K562 (cell line): Measurements from ENCODE around the gene ASCC3. TPM values are rescaled to one million over a fixed set of nuclear protein-coding genes. Genes with fewer than 3 reads are reported as not detected.

Experiments
- C11orf30 ChIP-seq: fragments of 450-650 bp; IDR thresholded peaks from 2 replicates; pipeline ENCODE4 v1.6.1; 2016; ENCODE audit warnings: low read depth, mild to moderate bottlenecking
- CEBPG ChIP-seq, 3 experiments: fragments of 200-800 bp in 1 of 3; sonication (Bioruptor generic) in 1 of 3; sonication (generic) in 1 of 3; formaldehyde crosslinking in 1 of 3; IDR thresholded peaks in 2 of 3; conservative IDR thresholded peaks in 1 of 3; 2 replicates each; pipeline versions ENCODE4 v1.6.1 to v1.8.0; 2016 to 2022; ENCODE audit warnings: missing compliant biosample characterization in 2 of 3, missing genetic modification characterization in 2 of 3, mild to moderate bottlenecking in 1 of 3, missing genetic modification reagents in 1 of 3
- CREB1 ChIP-seq, 2 experiments: sonication (generic) in 1 of 2; formaldehyde crosslinking in 1 of 2; IDR thresholded peaks; 2 replicates each; pipeline versions ENCODE4 v1.6.1 to v1.8.0; 2012 to 2022; ENCODE audit warnings: inconsistent platforms in 1 of 2, mild to moderate bottlenecking in 1 of 2, missing genetic modification reagents in 1 of 2, moderate library complexity in 1 of 2
- DIDO1 ChIP-seq: fragments of 450-650 bp; IDR thresholded peaks from 2 replicates; pipeline ENCODE4 v1.6.1; 2016; ENCODE audit warnings: low read depth, missing biosample characterization, missing genetic modification characterization
- MCM7 ChIP-seq, 2 experiments: fragments of 450-650 bp; IDR thresholded peaks; 2 replicates each; pipeline ENCODE4 v1.6.1; 2016 to 2018
- MYNN ChIP-seq, 2 experiments: sonication (generic); formaldehyde crosslinking in 1 of 2; IDR thresholded peaks; 2 replicates each; pipeline versions ENCODE4 v1.5.0 to v1.6.1; 2016 to 2020; ENCODE audit warnings: antibody characterized with exemption in 1 of 2, missing genetic modification reagents in 1 of 2
- TAF7 ChIP-seq: fragments of 450-650 bp; IDR thresholded peaks from 2 replicates; pipeline ENCODE4 v1.6.1; 2016; ENCODE audit warnings: missing genetic modification characterization, missing compliant biosample characterization
- ZNF311 ChIP-seq: fragments of 250-450 bp; sonication (Bioruptor Pico); IDR thresholded peaks from 2 replicates; pipeline ENCODE4 v1.4.0; 2020; ENCODE audit warnings: mild to moderate bottlenecking, moderate library complexity
- ZNF316 ChIP-seq: fragments of 450-650 bp; IDR thresholded peaks from 2 replicates; pipeline ENCODE4 v1.6.1; 2016
- ZNF408 ChIP-seq: fragments of 250-450 bp; sonication (Bioruptor Pico); IDR thresholded peaks from 2 replicates; pipeline ENCODE4 v1.4.0; 2020; ENCODE audit warnings: low read depth, mild to moderate bottlenecking, moderate library complexity
- polyA plus RNA-seq, 8 experiments: library from polyadenylated mRNA; depleted of rRNA in 4 of 8; stranded (reverse) in 5 of 8; unstranded in 3 of 8; fragments of >200 nt; fragmentation: Nextera tagmentation in 2 of 8; fragmentation: Illumina TruSeq in 1 of 8; extraction: Ambion mirVana in 2 of 8; extraction: Trizol in 1 of 8; gene quantifications; 2 replicates each; pipeline versions ENCODE4 v1.2.1 to v1.2.3, GENCODE V29; 2011 to 2014; ENCODE audit warnings: inconsistent platforms in 1 of 8, missing spikeins in 1 of 8
- total RNA-seq, 7 experiments: library from RNA; depleted of rRNA in 6 of 7; stranded (reverse); fragments of >200 nt in 6 of 7; fragmentation: Illumina TruSeq in 2 of 7; extraction: Trizol in 2 of 7; gene quantifications; 2 replicates each; pipeline versions ENCODE4 v1.2.1 to v1.2.3, GENCODE V29; 2011 to 2021; ENCODE audit warnings: low replicate concordance in 1 of 7
- TF ChIP-seq, protein P1 (sequence below), 2 experiments: fragments of 450-650 bp; conservative IDR thresholded peaks; 2 replicates each; pipeline ENCODE4 v1.6.1; 2017; ENCODE audit warnings: mild to moderate bottlenecking in 2 of 2, moderate library complexity in 2 of 2
- TF ChIP-seq, protein P2 (sequence below): fragments of 450-650 bp; IDR thresholded peaks from 2 replicates; pipeline ENCODE4 v1.6.1; 2016; ENCODE audit warnings: mild to moderate bottlenecking
- TF ChIP-seq, protein P3 (sequence below): fragments of 450-650 bp; IDR thresholded peaks from 2 replicates; pipeline ENCODE4 v1.6.1; 2017; ENCODE audit warnings: antibody characterized with exemption

ASCC3 gene
- total and polyA plus RNA-seq, 9 of the 15 experiments (the other 6 are each of a cell fraction or from before 2014, with no cell fraction given), result 16.1 to 56.1 (median 33.9) TPM

DNA sequence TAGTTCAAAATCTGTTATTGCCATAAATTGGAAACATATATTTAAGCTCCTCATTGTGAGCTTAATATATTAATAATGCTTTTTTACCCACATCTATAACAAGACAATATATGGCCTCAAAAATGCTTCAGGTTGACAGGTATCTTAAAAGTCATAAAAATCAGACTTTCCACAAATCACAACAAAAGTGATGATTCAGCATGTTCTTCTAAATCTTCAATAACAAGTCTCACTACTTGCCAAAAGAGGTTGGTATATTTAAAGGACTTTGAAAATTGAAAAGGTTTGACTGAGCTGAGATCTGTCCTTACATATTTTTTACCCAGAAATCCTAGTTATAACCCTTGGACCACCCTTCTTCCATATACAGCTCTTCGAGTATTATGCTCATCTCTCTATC is 41.7 kb downstream of the ASCC3 start (continued):
- no peak for TF ChIP-seq MYNN (IDR thresholded peaks at IDR 0.05)
- TF ChIP-seq MYNN (CRISPR knock-in tag; IDR thresholded peaks at IDR 0.05), result no peak
- TF ChIP-seq, protein P1, sequence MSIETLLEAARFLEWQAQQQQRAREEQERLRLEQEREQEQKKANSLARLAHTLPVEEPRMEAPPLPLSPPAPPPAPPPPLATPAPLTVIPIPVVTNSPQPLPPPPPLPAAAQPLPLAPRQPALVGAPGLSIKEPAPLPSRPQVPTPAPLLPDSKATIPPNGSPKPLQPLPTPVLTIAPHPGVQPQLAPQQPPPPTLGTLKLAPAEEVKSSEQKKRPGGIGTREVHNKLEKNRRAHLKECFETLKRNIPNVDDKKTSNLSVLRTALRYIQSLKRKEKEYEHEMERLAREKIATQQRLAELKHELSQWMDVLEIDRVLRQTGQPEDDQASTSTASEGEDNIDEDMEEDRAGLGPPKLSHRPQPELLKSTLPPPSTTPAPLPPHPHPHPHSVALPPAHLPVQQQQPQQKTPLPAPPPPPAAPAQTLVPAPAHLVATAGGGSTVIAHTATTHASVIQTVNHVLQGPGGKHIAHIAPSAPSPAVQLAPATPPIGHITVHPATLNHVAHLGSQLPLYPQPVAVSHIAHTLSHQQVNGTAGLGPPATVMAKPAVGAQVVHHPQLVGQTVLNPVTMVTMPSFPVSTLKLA (conservative IDR thresholded peaks at IDR 0.05), result no peak
- TF ChIP-seq, protein P2, sequence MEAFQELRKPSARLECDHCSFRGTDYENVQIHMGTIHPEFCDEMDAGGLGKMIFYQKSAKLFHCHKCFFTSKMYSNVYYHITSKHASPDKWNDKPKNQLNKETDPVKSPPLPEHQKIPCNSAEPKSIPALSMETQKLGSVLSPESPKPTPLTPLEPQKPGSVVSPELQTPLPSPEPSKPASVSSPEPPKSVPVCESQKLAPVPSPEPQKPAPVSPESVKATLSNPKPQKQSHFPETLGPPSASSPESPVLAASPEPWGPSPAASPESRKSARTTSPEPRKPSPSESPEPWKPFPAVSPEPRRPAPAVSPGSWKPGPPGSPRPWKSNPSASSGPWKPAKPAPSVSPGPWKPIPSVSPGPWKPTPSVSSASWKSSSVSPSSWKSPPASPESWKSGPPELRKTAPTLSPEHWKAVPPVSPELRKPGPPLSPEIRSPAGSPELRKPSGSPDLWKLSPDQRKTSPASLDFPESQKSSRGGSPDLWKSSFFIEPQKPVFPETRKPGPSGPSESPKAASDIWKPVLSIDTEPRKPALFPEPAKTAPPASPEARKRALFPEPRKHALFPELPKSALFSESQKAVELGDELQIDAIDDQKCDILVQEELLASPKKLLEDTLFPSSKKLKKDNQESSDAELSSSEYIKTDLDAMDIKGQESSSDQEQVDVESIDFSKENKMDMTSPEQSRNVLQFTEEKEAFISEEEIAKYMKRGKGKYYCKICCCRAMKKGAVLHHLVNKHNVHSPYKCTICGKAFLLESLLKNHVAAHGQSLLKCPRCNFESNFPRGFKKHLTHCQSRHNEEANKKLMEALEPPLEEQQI, result no peak
- TF ChIP-seq DIDO1, result no peak
- no peak for TF ChIP-seq ZNF408 (CRISPR knock-in tag)
- TF ChIP-seq ZNF311 (CRISPR knock-in tag), result no peak
- TF ChIP-seq C11orf30, result peak; percentile 94
- TF ChIP-seq MCM7 (IDR thresholded peaks at IDR 0.05), result no peak
- TF ChIP-seq, protein P3, sequence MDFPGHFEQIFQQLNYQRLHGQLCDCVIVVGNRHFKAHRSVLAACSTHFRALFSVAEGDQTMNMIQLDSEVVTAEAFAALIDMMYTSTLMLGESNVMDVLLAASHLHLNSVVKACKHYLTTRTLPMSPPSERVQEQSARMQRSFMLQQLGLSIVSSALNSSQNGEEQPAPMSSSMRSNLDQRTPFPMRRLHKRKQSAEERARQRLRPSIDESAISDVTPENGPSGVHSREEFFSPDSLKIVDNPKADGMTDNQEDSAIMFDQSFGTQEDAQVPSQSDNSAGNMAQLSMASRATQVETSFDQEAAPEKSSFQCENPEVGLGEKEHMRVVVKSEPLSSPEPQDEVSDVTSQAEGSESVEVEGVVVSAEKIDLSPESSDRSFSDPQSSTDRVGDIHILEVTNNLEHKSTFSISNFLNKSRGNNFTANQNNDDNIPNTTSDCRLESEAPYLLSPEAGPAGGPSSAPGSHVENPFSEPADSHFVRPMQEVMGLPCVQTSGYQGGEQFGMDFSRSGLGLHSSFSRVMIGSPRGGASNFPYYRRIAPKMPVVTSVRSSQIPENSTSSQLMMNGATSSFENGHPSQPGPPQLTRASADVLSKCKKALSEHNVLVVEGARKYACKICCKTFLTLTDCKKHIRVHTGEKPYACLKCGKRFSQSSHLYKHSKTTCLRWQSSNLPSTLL, result no peak
- TF ChIP-seq TAF7 (tag), result no peak
- no peak for TF ChIP-seq CREB1 (IDR thresholded peaks at IDR 0.05)
- TF ChIP-seq CREB1 (CRISPR knock-in tag; IDR thresholded peaks at IDR 0.05), result no peak
- TF ChIP-seq CEBPG (CRISPR knock-in tag; IDR thresholded peaks at IDR 0.05), result no peak
- no peak for TF ChIP-seq CEBPG (tag; conservative IDR thresholded peaks at IDR 0.05 in 1 of 2, IDR thresholded peaks at IDR 0.05 in 1 of 2)
- TF ChIP-seq ZNF316, result peak; percentile 97
